AG04449 (cell line): ENCODE measurements around the gene SLIT1.

ENCODE experiments used
- CTCF ChIA-PET: fragments of 350-600 bp; formaldehyde crosslinking; extraction: SDS; loops from one replicate; lab custom pipeline; 2021; ENCODE audit warnings: antibody characterized with exemption; lab: Yijun Ruan, JAX
- POLR2A ChIA-PET: fragments of 400-600, 350-600 bp; formaldehyde crosslinking; extraction: SDS; loops from one replicate; lab custom pipeline; 2020; ENCODE audit warnings: antibody characterized with exemption, inconsistent platforms; lab: Yijun Ruan, JAX
- DNase-seq: peaks from one replicate; pipeline ENCODE4 v3.0.0-alpha.2; 2010; ENCODE audit warnings: low read depth, low spot score
- H3K4me3 ChIP-seq: 2 replicates; pipeline ENCODE4 v1.5.1; 2011; ENCODE audit warnings: low read depth, mild to moderate bottlenecking, control low read depth, low read length
- TF ChIP-seq, protein P1 (sequence below): IDR thresholded peaks from one replicate; pipeline ENCODE4 v1.5.1; 2011; ENCODE audit warnings: mild to moderate bottlenecking, moderate library complexity, low read length, control low read depth, inconsistent platforms; ENCODE audit not compliant: insufficient read depth; ENCODE audit errors: missing control alignments

SLIT1 gene

DNA sequence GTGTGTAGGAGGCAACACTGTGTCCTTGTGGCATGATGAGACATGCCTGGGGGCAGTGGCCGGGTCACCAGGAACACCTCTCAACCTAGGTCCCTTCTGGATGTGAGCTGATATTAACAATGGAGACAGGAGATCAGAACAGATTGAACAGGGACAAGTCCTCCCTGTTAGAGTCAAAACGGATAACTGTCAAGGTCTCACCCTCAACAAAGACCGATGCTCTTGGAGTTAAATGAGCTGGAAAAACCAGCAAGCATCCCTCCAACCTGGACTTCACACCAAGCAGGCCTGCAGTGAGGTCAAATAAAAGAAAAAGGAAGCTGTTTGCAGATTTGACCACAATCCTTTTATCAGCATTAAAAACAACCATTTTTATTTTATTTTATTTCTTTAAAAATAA, 49.0 kb downstream of the SLIT1 start:
- CTCF ChIA-PET: interaction anchor here (0.8 to 1.8 kb wide), 4 partner anchors 18 to 99 kb away, joined by 3 to 6 read pairs (median 4); no protein-coding TSS in a partner anchor
- POLR2A ChIA-PET: no interaction called here
- DNase-seq: no peak
- TF ChIP-seq, protein P1, sequence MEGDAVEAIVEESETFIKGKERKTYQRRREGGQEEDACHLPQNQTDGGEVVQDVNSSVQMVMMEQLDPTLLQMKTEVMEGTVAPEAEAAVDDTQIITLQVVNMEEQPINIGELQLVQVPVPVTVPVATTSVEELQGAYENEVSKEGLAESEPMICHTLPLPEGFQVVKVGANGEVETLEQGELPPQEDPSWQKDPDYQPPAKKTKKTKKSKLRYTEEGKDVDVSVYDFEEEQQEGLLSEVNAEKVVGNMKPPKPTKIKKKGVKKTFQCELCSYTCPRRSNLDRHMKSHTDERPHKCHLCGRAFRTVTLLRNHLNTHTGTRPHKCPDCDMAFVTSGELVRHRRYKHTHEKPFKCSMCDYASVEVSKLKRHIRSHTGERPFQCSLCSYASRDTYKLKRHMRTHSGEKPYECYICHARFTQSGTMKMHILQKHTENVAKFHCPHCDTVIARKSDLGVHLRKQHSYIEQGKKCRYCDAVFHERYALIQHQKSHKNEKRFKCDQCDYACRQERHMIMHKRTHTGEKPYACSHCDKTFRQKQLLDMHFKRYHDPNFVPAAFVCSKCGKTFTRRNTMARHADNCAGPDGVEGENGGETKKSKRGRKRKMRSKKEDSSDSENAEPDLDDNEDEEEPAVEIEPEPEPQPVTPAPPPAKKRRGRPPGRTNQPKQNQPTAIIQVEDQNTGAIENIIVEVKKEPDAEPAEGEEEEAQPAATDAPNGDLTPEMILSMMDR: no peak
- H3K4me3 ChIP-seq: no peak overlapping the region

DNA sequence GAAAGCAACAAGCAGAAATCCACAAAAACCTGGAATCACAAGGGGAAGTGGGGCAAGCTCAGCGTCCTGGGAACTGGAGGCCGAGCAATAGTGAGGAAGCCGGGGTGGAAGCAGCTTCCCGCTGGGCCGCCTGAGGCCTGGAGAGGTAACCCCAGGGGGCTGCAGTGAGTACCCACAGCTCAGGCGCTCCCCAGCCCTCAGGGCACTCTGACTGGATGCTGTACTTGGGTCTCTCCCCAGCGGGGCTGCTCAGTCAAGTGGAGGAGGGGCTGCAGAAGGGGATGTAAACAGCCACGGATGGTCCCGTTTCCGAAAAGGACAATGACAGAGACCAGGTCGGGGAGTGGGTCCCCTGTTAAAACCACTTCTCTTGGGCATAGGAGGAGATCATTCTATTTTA, 50.3 kb downstream of the SLIT1 start:
- DNase-seq: no peak
- TF ChIP-seq, protein P1: no peak
- H3K4me3 ChIP-seq: no peak overlapping the region
- ChIA-PET POLR2A (no interaction called here), CTCF (interaction anchor here (1.4 to 2.2 kb wide), 2 partner anchors 75 to 98 kb away, joined by 4 to 5 read pairs; no protein-coding TSS in a partner anchor)

DNA sequence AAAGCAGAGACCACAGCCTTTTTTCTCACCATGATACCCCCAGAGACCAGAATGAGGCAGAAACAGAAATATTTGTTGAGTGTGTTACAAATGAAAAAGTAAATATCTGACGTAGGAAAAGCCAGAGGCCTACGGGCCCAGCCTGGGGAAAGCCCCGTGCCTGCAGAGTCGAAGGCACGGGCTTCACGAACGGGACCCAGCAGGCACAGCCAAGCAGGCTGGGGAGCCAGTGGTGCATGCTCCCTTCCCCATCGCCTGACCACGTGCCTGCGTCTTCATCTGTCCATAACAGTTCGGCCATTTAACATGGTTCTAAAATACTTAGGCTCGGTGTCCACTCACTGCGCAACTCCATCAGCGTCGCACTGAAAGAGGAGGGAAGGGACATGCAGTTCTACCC, 50.8 kb downstream of the SLIT1 start:
- ChIA-PET POLR2A (interaction anchor here (0.5 kb wide), 1 partner anchor 38 kb away, joined by 3 read pairs; no protein-coding TSS in a partner anchor), CTCF (interaction anchor here (2.2 kb wide), 1 partner anchor 75 kb away, joined by 5 read pairs; no protein-coding TSS in a partner anchor)
- no peak overlapping the region for H3K4me3 ChIP-seq
- no peak for DNase-seq
- TF ChIP-seq, protein P1: no peak

DNA sequence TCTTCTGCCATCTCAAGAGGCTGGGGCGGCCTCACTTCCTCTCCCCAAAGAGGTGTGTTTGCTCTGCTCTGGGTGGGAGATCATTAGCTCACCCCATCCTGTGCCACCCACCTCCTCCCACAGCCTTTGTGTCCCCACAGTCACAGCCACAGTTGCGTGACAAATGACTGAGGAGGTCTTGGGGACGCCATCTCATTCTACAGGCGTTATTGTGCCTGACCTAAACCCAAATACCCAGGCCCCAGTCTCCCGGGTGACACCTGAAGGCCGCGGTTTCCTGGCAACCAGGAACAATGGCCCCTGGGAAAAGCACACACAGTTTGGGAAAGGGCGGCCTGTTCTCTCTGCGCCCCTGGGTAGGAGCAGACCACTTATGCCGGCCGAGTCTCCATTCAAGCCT, 51.6 kb downstream of the SLIT1 start:
- TF ChIP-seq, protein P1: no peak
- CTCF ChIA-PET: interaction anchor here (1.3 to 2.2 kb wide), 2 partner anchors 62 to 76 kb away, joined by 4 to 5 read pairs; no protein-coding TSS in a partner anchor
- no peak overlapping the region for H3K4me3 ChIP-seq
- POLR2A ChIA-PET: interaction anchor here (0.5 kb wide), 1 partner anchor 39 kb away, joined by 3 read pairs; no protein-coding TSS in a partner anchor
- no peak for DNase-seq

GRCh38 chr10:97132273-97132672, 53.5 kb downstream of the SLIT1 start:
- H3K4me3 ChIP-seq: no peak overlapping the region
- ChIA-PET CTCF (no interaction called here), POLR2A (no interaction called here)
- no peak for DNase-seq
- TF ChIP-seq, protein P1: no peak

- ChIA-PET POLR2A (no interaction called here), CTCF (no interaction called here)
- TF ChIP-seq, protein P1: no peak
- no peak for DNase-seq
- H3K4me3 ChIP-seq: no peak overlapping the region
Observed at GRCh38 chr10:97131666-97132065, 54.1 kb downstream of the SLIT1 start.
